ENCODE data around the gene BTBD9. TPM values are rescaled to one million over a fixed set of nuclear protein-coding genes. Genes with fewer than 3 reads are reported as not detected.

The BTBD9 gene
- total and polyA plus RNA-seq, 2 experiments from 2014 or later, result 13.0 to 17.0 TPM

DNA sequence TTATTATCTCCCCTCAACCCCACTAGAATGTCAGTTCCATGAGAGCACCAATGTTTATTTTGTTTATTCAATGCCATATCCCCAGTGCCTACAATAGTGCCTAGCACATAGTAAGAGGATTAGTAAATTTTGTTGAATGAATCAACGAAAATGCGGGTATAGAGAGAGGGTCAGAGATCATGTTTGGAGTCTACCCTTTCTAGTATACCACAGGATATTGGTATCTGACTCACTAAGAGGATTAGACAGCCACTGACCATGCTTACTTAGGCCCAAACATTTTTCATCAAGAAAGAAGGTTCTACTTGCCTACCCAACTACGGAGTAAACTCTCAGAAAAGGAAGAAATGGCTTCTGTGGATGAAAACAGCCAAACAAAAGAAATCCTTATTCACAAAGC is 356.8 kb downstream of the BTBD9 start:
- no peak overlapping the region for H3K4me3 ChIP-seq
- no peaks in the 10 kb centered on the region for H3K36me3 ChIP-seq (replicated peaks; ENCODE audit: insufficient read depth, low read depth)
- WGBS (ENCODE audit: low lambda C conversion rate, missing lambda C conversion rate), result 92% methylated on average over 3 of the region's 3 CpGs
- H3K27me3 ChIP-seq, result no peaks in the 10 kb centered on the region
- no peaks in the 10 kb centered on the region for H3K4me1 ChIP-seq (ENCODE audit: insufficient read depth)
- H3K4me2 ChIP-seq, result no peak overlapping the region
- DNase-seq (ENCODE audit: low spot score), result no peak
- H3K27ac ChIP-seq, result no peak overlapping the region
- H4K20me1 ChIP-seq (ENCODE audit: insufficient read depth, poor library complexity, severe bottlenecking), result no peaks in the 10 kb centered on the region
- H2AFZ ChIP-seq, result no peak overlapping the region
- no peaks in the 10 kb centered on the region for H3K9me2 ChIP-seq (replicated peaks; ENCODE audit: insufficient read depth)
- H3K79me2 ChIP-seq, result no peaks in the 10 kb centered on the region
- no peaks in the 10 kb centered on the region for H3K9me3 ChIP-seq (ENCODE audit: low read depth)
- TF ChIP-seq EZH2phosphoT487 (IDR thresholded peaks at IDR 0.05; ENCODE audit: low read depth, severe bottlenecking, unreplicated experiment), result no peak
- no peak for TF ChIP-seq EZH2 (IDR thresholded peaks at IDR 0.05; ENCODE audit: borderline replicate concordance)
- no peak for TF ChIP-seq CTCF (IDR thresholded peaks at IDR 0.05; ENCODE audit: poor library complexity)

- 51% methylated on average over 2 of the region's 2 CpGs for WGBS (ENCODE audit: low lambda C conversion rate, missing lambda C conversion rate)
- Histone ChIP-seq H4K20me1 (ENCODE audit: insufficient read depth, poor library complexity, severe bottlenecking) (no peaks in the 10 kb centered on the region), H3K27me3 (no peaks in the 10 kb centered on the region), H3K79me2 (no peaks in the 10 kb centered on the region), H2AFZ (no peak overlapping the region), H3K4me2 (no peak overlapping the region), H3K27ac (no peak overlapping the region), H3K9me3 (ENCODE audit: low read depth) (no peaks in the 10 kb centered on the region), H3K36me3 (replicated peaks; ENCODE audit: insufficient read depth, low read depth) (no peaks in the 10 kb centered on the region), H3K9me2 (replicated peaks; ENCODE audit: insufficient read depth) (no peaks in the 10 kb centered on the region), H3K4me1 (ENCODE audit: insufficient read depth) (no peaks in the 10 kb centered on the region), H3K4me3 (no peak overlapping the region)
- DNase-seq (ENCODE audit: low spot score), result no peak
- no peak for TF ChIP-seq EZH2 (IDR thresholded peaks at IDR 0.05; ENCODE audit: borderline replicate concordance)
- no peak for TF ChIP-seq CTCF (IDR thresholded peaks at IDR 0.05; ENCODE audit: poor library complexity)
- no peak for TF ChIP-seq EZH2phosphoT487 (IDR thresholded peaks at IDR 0.05; ENCODE audit: low read depth, severe bottlenecking, unreplicated experiment)
Observed at GRCh38 chr6:38281126-38281525, 358.6 kb downstream of the BTBD9 start.

DNA sequence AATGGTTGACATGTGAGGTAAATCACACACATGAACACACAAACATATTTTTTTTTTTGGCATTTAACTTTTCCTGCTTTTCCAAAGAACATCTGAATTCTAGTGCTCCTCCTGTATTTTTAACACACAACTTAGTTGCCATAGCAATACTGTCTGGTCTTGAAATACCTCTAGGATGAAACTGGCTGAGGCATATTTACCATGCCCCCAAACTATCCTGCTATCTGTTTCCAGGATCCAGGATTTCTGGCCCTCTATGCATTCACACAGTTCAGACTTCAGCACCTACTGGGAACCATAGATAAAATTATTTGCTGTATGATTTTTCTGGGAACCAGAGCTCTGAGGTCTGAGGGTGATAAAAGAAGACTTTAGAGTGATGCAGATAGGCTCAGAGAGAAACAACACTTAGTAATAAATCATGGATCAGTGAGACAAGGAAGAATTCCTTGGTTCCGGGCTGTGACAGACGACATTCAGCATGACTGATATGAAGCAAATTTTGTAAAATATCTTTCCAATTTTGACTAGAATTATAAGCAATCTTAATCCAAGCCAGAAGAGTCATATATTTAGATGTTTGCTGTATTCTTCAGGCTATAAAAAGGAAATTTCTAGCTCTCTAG is 359.7 kb downstream of the BTBD9 start:
- H3K27ac ChIP-seq, result no peak overlapping the region
- H4K20me1 ChIP-seq (ENCODE audit: insufficient read depth, poor library complexity, severe bottlenecking), result no peaks in the 10 kb centered on the region
- H3K9me3 ChIP-seq (ENCODE audit: low read depth), result no peaks in the 10 kb centered on the region
- H3K79me2 ChIP-seq, result no peaks in the 10 kb centered on the region
- no peaks in the 10 kb centered on the region for H3K9me2 ChIP-seq (replicated peaks; ENCODE audit: insufficient read depth)
- no peaks in the 10 kb centered on the region for H3K4me1 ChIP-seq (ENCODE audit: insufficient read depth)
- no peak overlapping the region for H2AFZ ChIP-seq
- DNase-seq (ENCODE audit: low spot score), result no peak
- H3K36me3 ChIP-seq (replicated peaks; ENCODE audit: insufficient read depth, low read depth), result no peaks in the 10 kb centered on the region
- H3K4me3 ChIP-seq, result no peak overlapping the region
- H3K4me2 ChIP-seq, result no peak overlapping the region
- TF ChIP-seq EZH2 (IDR thresholded peaks at IDR 0.05; ENCODE audit: borderline replicate concordance) (no peak), CTCF (IDR thresholded peaks at IDR 0.05; ENCODE audit: poor library complexity) (no peak), EZH2phosphoT487 (IDR thresholded peaks at IDR 0.05; ENCODE audit: low read depth, severe bottlenecking, unreplicated experiment) (no peak)
- WGBS (ENCODE audit: low lambda C conversion rate, missing lambda C conversion rate), result 58% methylated on average over 2 of the region's 2 CpGs
- H3K27me3 ChIP-seq, result no peaks in the 10 kb centered on the region

Measured in hepatocyte (in vitro differentiated cells).